MCF 10A (cell line): ENCODE measurements around the gene MYLIP. TPM values are rescaled to one million over a fixed set of nuclear protein-coding genes. Genes with fewer than 3 reads are reported as not detected.

Experiments
- BruUV-seq: library from RNA; stranded (reverse); fragments of 400-500 nt; replicated peaks from 2 replicates; lab custom pipeline; 2021; lab: Mats Ljungman, UMichigan
- CTCF ChIA-PET: fragments of 300-600 bp; sonication (Branson Sonifier 250); formaldehyde crosslinking; extraction: SDS; loops from one replicate; lab custom pipeline; 2021; ENCODE audit warnings: antibody characterized with exemption, inconsistent platforms; lab: Yijun Ruan, JAX
- POLR2A ChIA-PET: fragments of 300-600, 350-650 bp; sonication (Branson Sonifier 250); formaldehyde crosslinking; extraction: SDS; loops from one replicate; lab custom pipeline; 2020; ENCODE audit warnings: antibody characterized with exemption, inconsistent platforms; lab: Yijun Ruan, JAX
- DNase-seq: peaks from one replicate; pipeline ENCODE4 v3.0.0-alpha.2; 2018; ENCODE audit not compliant: unreplicated experiment
- H3K27ac Mint-ChIP-seq: one replicate; pipeline ENCODE4 v1.8.0; 2022; ENCODE audit warnings: mild to moderate bottlenecking, low read depth, mixed read lengths; ENCODE audit not compliant: unreplicated experiment
- H3K27me3 Mint-ChIP-seq: one replicate; pipeline ENCODE4 v1.8.0; 2022; ENCODE audit warnings: mixed read lengths; ENCODE audit not compliant: insufficient read depth, unreplicated experiment
- H3K36me3 Mint-ChIP-seq: one replicate; pipeline ENCODE4 v1.8.0; 2022; ENCODE audit warnings: mild to moderate bottlenecking, moderate library complexity, mixed read lengths; ENCODE audit not compliant: insufficient read depth, unreplicated experiment
- H3K4me1 Mint-ChIP-seq: one replicate; pipeline ENCODE4 v1.8.0; 2022; ENCODE audit warnings: mixed read lengths; ENCODE audit not compliant: insufficient read depth, unreplicated experiment
- H3K4me3 Mint-ChIP-seq: one replicate; pipeline ENCODE4 v1.8.0; 2022; ENCODE audit warnings: mild to moderate bottlenecking, moderate library complexity, mixed read lengths; ENCODE audit not compliant: unreplicated experiment
- H3K9me3 Mint-ChIP-seq: one replicate; pipeline ENCODE4 v1.8.0; 2022; ENCODE audit warnings: mixed read lengths; ENCODE audit not compliant: unreplicated experiment
- intact Hi-C: fragments of 100-400 bp; cut with micrococcal nuclease; formaldehyde crosslinking; loops from 2 replicates; pipeline ENCODE4 v1.14.1; 2022
- total RNA-seq: library from RNA; stranded (reverse); gene quantifications from 2 replicates; pipeline ENCODE4 v1.2.3, GENCODE V29; 2022
- TF ChIP-seq, protein P1 (sequence below): fragments of 200-600 bp; IDR thresholded peaks from one replicate; pipeline ENCODE4 v1.8.0; 2022; ENCODE audit warnings: antibody characterized with exemption, mild to moderate bottlenecking; ENCODE audit not compliant: unreplicated experiment

MYLIP gene
- total RNA-seq, 1 experiment from 2014 or later: 2.1 TPM

DNA sequence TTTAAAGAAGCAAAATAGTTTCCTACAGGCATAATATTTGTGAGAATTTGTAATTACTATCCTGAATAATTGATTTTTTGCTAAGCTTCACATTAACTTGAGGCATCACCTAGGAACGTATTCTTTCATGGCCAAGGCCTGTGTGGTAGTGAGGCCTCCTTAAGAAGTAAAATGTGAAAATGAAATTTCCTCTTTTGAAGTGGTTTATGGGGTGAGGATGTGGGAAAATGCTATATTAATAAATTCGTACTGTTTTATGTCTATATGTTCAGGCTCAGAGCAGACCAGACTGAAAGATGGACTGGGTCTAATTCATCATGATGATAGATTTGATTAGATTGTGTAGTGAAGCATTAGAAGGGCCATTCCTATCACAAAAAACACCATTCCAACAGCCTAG lies 33.1 kb downstream of the MYLIP start:
- TF ChIP-seq, protein P1, sequence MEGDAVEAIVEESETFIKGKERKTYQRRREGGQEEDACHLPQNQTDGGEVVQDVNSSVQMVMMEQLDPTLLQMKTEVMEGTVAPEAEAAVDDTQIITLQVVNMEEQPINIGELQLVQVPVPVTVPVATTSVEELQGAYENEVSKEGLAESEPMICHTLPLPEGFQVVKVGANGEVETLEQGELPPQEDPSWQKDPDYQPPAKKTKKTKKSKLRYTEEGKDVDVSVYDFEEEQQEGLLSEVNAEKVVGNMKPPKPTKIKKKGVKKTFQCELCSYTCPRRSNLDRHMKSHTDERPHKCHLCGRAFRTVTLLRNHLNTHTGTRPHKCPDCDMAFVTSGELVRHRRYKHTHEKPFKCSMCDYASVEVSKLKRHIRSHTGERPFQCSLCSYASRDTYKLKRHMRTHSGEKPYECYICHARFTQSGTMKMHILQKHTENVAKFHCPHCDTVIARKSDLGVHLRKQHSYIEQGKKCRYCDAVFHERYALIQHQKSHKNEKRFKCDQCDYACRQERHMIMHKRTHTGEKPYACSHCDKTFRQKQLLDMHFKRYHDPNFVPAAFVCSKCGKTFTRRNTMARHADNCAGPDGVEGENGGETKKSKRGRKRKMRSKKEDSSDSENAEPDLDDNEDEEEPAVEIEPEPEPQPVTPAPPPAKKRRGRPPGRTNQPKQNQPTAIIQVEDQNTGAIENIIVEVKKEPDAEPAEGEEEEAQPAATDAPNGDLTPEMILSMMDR: no peak
- ChIA-PET CTCF (no interaction called here), POLR2A (interaction anchor here (0.6 to 2.8 kb wide), 4 partner anchors 10 to 125 kb away, joined by 3 to 12 read pairs (median 4); partner anchors contain the start of gene MYLIP)
- Mint-ChIP-seq H3K9me3 (no peaks in the 10 kb centered on the region), H3K27ac (no peak overlapping the region), H3K36me3 (no peaks in the 10 kb centered on the region), H3K4me3 (no peak overlapping the region), H3K27me3 (peaks cover 19% of the 10 kb centered on the region), H3K4me1 (peaks cover 10% of the 10 kb centered on the region)
- no TSS peak for BruUV-seq
- intact Hi-C loops: no loop called here
- no peak for DNase-seq

GRCh38 chr6:16163066-16163465 lies 34.2 kb downstream of the MYLIP start:
- ChIA-PET CTCF (interaction anchor here (0.6 to 1.4 kb wide), 6 partner anchors 10 to 46 kb away, joined by 3 to 4 read pairs (median 4); no protein-coding TSS in a partner anchor), POLR2A (interaction anchor here (0.6 to 2.8 kb wide), 5 partner anchors 11 to 61 kb away, joined by 3 to 12 read pairs (median 3); partner anchors contain the start of gene MYLIP)
- H3K9me3 Mint-ChIP-seq: no peaks in the 10 kb centered on the region
- no peak overlapping the region for H3K27ac Mint-ChIP-seq
- DNase-seq: no peak
- peaks cover 29% of the 10 kb centered on the region for H3K27me3 Mint-ChIP-seq
- intact Hi-C loops: no loop called here
- no peaks in the 10 kb centered on the region for H3K36me3 Mint-ChIP-seq
- H3K4me1 Mint-ChIP-seq: peaks cover 10% of the 10 kb centered on the region
- H3K4me3 Mint-ChIP-seq: no peak overlapping the region
- BruUV-seq: no TSS peak
- TF ChIP-seq, protein P1: no peak

- H3K36me3 Mint-ChIP-seq: no peaks in the 10 kb centered on the region
- no peak overlapping the region for H3K4me3 Mint-ChIP-seq
- H3K4me1 Mint-ChIP-seq: peaks cover 10% of the 10 kb centered on the region
- peak; percentile 20 for DNase-seq
- intact Hi-C loops: no loop called here
- ChIA-PET POLR2A (interaction anchor here (0.6 to 2.8 kb wide), 3 partner anchors 27 to 60 kb away, joined by 3 to 12 read pairs (median 4); partner anchors contain the start of gene MYLIP), CTCF (interaction anchor here (0.6 to 1.4 kb wide), 2 partner anchors 17 to 47 kb away, joined by 3 to 4 read pairs; no protein-coding TSS in a partner anchor)
- BruUV-seq: no TSS peak
- no peak overlapping the region for H3K27ac Mint-ChIP-seq
- TF ChIP-seq, protein P1: no peak
- no peaks in the 10 kb centered on the region for H3K9me3 Mint-ChIP-seq
- peaks cover 36% of the 10 kb centered on the region for H3K27me3 Mint-ChIP-seq
Measured at GRCh38 chr6:16163535-16164300, 34.8 kb downstream of the MYLIP start.

DNA sequence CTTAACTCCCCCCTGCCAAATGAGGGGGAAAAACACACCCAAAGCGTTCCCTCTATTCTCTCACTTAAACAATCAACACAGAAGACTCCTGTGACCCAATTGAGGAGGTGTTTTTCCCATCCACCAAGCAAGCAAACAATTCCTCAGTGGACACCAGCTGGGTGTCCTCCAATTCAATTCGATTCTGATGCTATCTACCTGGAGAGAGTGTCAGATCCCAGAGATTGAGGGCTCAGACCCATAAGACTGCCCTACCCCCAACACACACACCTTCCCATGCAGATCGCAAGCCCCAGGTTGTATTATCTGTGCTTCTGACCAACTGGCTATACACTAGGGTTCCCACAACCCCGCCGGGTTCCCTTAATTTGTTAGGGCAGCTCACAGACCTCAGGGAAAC lies 36.8 kb downstream of the MYLIP start:
- peaks cover 43% of the 10 kb centered on the region for H3K27me3 Mint-ChIP-seq
- BruUV-seq: no TSS peak
- TF ChIP-seq, protein P1: no peak
- POLR2A ChIA-PET: no interaction called here
- no peaks in the 10 kb centered on the region for H3K9me3 Mint-ChIP-seq
- H3K4me3 Mint-ChIP-seq: no peak overlapping the region
- H3K27ac Mint-ChIP-seq: no peak overlapping the region
- peaks cover 10% of the 10 kb centered on the region for H3K4me1 Mint-ChIP-seq
- intact Hi-C loops: no loop called here
- CTCF ChIA-PET: interaction anchor here (1.2 kb wide), 1 partner anchor 19 kb away, joined by 3 read pairs; no protein-coding TSS in a partner anchor
- no peak for DNase-seq
- H3K36me3 Mint-ChIP-seq: no peaks in the 10 kb centered on the region
